Osteocyte (in vitro differentiated cells): Measurements from ENCODE around the gene QRSL1. TPM values are rescaled to one million over a fixed set of nuclear protein-coding genes. Genes with fewer than 3 reads are reported as not detected.
"Not testable (repeated sequence)": the region's sequence is repeated elsewhere in the genome, so short reads cannot be mapped to it uniquely, and the experiment has no call there.

Experiments used
- DNase-seq: peaks from one replicate; pipeline ENCODE4 v3.0.0; 2021; ENCODE audit warnings: mixed read lengths; ENCODE audit not compliant: unreplicated experiment; ENCODE audit errors: extremely low spot score
- H3K27ac Mint-ChIP-seq: one replicate; pipeline ENCODE4 v1.8.0; 2021; ENCODE audit warnings: mild to moderate bottlenecking, mixed read lengths; ENCODE audit not compliant: unreplicated experiment
- H3K27me3 Mint-ChIP-seq: one replicate; pipeline ENCODE4 v1.8.0; 2021; ENCODE audit warnings: mixed read lengths; ENCODE audit not compliant: unreplicated experiment
- H3K36me3 Mint-ChIP-seq: one replicate; pipeline ENCODE4 v1.8.0; 2021; ENCODE audit warnings: mixed read lengths; ENCODE audit not compliant: unreplicated experiment
- H3K4me1 Mint-ChIP-seq: one replicate; pipeline ENCODE4 v1.8.0; 2021; ENCODE audit warnings: mixed read lengths; ENCODE audit not compliant: unreplicated experiment
- H3K4me3 Mint-ChIP-seq: one replicate; pipeline ENCODE4 v1.8.0; 2021; ENCODE audit warnings: mild to moderate bottlenecking, moderate library complexity, mixed read lengths; ENCODE audit not compliant: unreplicated experiment
- H3K9me3 Mint-ChIP-seq: one replicate; pipeline ENCODE4 v1.8.0; 2021; ENCODE audit warnings: mixed read lengths; ENCODE audit not compliant: unreplicated experiment
- total RNA-seq: library from RNA; stranded (reverse); gene quantifications from 2 replicates; pipeline ENCODE4 v1.2.1, GENCODE V29; 2021
- TF ChIP-seq, protein P1 (sequence below): fragments of 200-600 bp; sonication (generic); IDR thresholded peaks from 2 replicates; pipeline ENCODE4 v1.5.0; 2021; ENCODE audit warnings: antibody characterized with exemption, mild to moderate bottlenecking, moderate library complexity

The QRSL1 gene
- total RNA-seq, 1 donor from 2014 or later: 12.2 TPM

DNA sequence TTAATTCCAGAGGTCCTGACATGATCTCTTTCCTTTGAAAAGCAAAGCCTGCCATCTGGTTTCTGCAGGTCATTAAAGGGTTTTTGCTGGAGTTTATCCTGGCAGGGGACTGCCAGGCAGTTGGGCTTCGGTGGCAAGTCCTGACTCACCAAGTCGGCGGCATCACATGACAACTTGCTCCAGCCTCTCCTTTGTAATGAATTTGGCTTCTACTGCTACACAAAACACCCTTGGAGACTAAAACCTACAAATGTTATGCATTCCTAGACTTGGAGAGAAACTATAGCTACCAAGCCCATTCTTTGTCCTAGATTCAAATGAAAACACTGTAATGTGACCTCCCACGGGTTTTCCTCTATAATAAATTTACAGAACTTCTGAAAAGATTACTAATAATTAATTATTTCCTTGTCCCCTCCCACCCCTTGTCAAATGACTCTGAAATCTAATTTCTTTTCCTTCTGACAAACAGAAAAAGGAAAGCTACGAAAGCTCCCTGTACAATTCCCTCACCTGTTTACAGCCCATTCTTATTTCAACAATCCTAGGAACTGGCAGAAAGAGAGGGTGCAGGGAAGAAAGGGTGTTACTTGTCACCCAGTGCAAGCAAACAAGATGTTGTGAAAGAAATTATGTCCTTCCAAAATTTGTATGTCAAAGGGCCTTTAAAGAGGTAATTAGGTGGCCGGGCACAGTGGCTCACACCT, 62.9 kb downstream of the QRSL1 start:
- no peak for DNase-seq
- Mint-ChIP-seq H3K36me3 (no peaks in the 10 kb centered on the region), H3K9me3 (no peaks in the 10 kb centered on the region), H3K4me1 (peaks cover 20% of the 10 kb centered on the region), H3K27ac (peak overlapping the region; percentile 57), H3K4me3 (peak overlapping the region; percentile 44), H3K27me3 (peaks cover 10% of the 10 kb centered on the region)
- TF ChIP-seq, protein P1, sequence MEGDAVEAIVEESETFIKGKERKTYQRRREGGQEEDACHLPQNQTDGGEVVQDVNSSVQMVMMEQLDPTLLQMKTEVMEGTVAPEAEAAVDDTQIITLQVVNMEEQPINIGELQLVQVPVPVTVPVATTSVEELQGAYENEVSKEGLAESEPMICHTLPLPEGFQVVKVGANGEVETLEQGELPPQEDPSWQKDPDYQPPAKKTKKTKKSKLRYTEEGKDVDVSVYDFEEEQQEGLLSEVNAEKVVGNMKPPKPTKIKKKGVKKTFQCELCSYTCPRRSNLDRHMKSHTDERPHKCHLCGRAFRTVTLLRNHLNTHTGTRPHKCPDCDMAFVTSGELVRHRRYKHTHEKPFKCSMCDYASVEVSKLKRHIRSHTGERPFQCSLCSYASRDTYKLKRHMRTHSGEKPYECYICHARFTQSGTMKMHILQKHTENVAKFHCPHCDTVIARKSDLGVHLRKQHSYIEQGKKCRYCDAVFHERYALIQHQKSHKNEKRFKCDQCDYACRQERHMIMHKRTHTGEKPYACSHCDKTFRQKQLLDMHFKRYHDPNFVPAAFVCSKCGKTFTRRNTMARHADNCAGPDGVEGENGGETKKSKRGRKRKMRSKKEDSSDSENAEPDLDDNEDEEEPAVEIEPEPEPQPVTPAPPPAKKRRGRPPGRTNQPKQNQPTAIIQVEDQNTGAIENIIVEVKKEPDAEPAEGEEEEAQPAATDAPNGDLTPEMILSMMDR: no peak

DNA sequence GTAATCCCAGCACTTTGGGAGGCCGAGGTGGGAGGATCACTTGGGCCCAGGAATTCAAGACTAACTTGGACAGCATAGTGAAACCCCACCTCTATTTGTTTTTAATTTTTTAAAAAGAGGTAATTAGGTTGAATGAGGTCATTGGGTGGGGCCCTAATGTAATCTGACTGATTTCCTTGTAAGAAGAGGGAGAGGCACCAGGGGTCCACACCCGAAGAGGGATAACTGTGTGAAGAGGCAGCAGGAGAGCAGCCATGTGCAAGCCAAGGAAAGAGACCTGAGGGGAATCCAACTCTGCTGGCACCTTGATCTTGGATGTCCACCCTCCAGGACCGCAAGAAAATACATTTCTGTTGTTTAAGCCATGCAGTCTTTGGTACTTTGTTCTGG, 63.4 kb downstream of the QRSL1 start:
- TF ChIP-seq, protein P1: no peak
- Mint-ChIP-seq H3K27ac (peak overlapping the region; percentile 57), H3K4me1 (peaks cover 20% of the 10 kb centered on the region), H3K36me3 (no peaks in the 10 kb centered on the region), H3K27me3 (peaks cover 14% of the 10 kb centered on the region), H3K9me3 (no peaks in the 10 kb centered on the region), H3K4me3 (no peak overlapping the region)
- no peak for DNase-seq

DNA sequence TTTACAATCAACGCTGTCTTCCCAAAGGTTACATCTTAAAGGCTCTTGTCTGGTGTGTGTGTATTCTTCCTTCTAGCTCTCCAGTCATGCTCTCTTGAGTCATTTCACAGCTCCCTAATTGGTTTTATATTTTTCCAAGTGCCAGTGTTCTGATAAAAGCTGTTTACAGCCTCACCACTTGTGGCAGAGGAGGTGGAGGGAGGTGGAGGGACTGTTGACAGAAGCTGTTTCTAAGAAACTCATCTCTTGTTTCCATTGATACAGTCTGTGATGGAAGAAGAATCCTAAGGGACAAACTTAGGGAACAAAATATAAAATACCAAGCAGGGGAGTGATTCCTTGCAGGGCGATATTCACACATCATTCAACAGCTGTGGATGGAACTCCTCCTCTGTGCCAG, 64.0 kb downstream of the QRSL1 start:
- H3K27me3 Mint-ChIP-seq: peaks cover 14% of the 10 kb centered on the region
- DNase-seq: no peak
- H3K9me3 Mint-ChIP-seq: no peaks in the 10 kb centered on the region
- no peak overlapping the region for H3K27ac Mint-ChIP-seq
- no peak overlapping the region for H3K4me3 Mint-ChIP-seq
- peaks cover 18% of the 10 kb centered on the region for H3K4me1 Mint-ChIP-seq
- H3K36me3 Mint-ChIP-seq: no peaks in the 10 kb centered on the region
- TF ChIP-seq, protein P1: no peak

DNA sequence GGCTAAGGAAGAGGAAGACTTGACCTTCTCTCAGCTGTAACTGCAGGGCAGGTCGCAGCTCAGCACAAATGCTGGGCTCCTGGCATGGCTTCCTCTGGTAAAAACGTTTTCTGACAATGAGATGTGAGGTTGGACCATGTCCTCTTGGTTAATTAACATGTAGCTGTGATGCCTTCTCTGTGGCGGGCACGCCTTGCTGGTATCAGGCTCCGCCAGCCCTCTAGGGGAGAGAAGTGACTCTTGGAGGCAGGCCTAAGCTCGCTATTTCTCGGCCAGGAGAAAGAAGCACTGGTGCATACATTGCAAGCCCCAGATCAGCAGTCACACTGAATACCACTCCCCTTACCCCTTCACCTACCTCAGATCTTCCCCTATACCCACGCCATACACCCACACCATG, 65.0 kb downstream of the QRSL1 start:
- no peaks in the 10 kb centered on the region for H3K9me3 Mint-ChIP-seq
- TF ChIP-seq, protein P1: no peak
- no peak overlapping the region for H3K4me3 Mint-ChIP-seq
- DNase-seq: no peak
- H3K36me3 Mint-ChIP-seq: no peaks in the 10 kb centered on the region
- H3K27ac Mint-ChIP-seq: no peak overlapping the region
- H3K4me1 Mint-ChIP-seq: peaks cover 16% of the 10 kb centered on the region
- peaks cover 14% of the 10 kb centered on the region for H3K27me3 Mint-ChIP-seq

DNA sequence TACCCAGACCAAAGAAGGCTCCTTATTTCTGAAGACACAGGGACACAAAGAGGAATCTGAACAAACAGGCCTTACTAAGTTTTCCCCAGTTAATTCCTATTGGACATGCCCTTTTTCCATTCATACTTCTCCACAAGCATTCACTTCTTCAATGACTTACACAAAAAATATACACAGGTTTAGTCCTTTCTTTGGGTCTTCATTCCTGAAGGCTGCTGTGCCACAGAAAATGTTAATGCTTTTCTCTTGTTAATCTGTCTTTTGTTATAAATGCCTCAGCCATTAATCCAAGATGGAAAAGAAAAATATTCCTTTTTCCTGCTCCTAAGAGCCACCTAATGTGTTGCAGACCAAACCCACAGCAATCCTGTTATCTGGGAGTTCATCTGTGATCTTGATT, 71.2 kb downstream of the QRSL1 start:
- H3K27me3 Mint-ChIP-seq: peaks cover 60% of the 10 kb centered on the region
- no peak overlapping the region for H3K4me3 Mint-ChIP-seq
- DNase-seq: no peak
- no peak overlapping the region for H3K27ac Mint-ChIP-seq
- no peaks in the 10 kb centered on the region for H3K9me3 Mint-ChIP-seq
- H3K4me1 Mint-ChIP-seq: no peaks in the 10 kb centered on the region
- TF ChIP-seq, protein P1: no peak
- no peaks in the 10 kb centered on the region for H3K36me3 Mint-ChIP-seq

DNA sequence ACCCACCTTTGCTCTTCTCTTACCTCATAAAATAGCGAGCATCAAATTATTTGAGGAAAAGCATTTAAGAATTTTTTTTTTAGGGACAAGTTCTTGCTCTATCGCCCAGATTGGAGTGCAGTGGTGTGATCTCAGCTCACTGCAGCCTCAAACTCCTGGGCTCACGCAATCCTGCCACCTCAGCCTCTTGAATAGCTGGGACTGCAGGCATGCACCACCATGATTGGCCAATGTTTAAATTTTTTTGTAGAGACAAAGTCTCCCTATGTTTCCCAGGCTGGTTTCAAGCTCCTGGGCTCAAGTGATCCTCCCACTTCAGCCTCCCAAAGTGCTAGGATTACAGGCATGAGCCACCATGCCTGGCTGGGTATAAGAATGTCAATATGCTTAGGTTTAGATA, 71.8 kb downstream of the QRSL1 start:
- not testable (repeated sequence) for H3K9me3 Mint-ChIP-seq, H3K4me3 Mint-ChIP-seq, H3K27ac Mint-ChIP-seq, H3K36me3 Mint-ChIP-seq, H3K4me1 Mint-ChIP-seq
- peaks cover 65% of the 10 kb centered on the region for H3K27me3 Mint-ChIP-seq
- peak; percentile 27 for DNase-seq
